Uterus (tissue), 4 donors: Measurements from ENCODE around the gene PYDC2. TPM values are rescaled to one million over a fixed set of nuclear protein-coding genes. Genes with fewer than 3 reads are reported as not detected.

Experiments used
- DNase-seq, 2 donors: peaks; one replicate each; pipeline ENCODE4 v3.0.0-alpha.2; 2019 to 2020
- H3K27ac ChIP-seq, 2 donors: fragments of 200-600 bp; sonication (generic); 1 replicate in 1 of 2; 2 replicates in 1 of 2; pipeline ENCODE4 v1.5.1; 2016 to 2018
- H3K27me3 ChIP-seq, 2 donors: fragments of 200-600 bp; sonication (generic); one replicate each; pipeline ENCODE4 v1.5.1; 2018 to 2019; ENCODE audit warnings: control low read depth in 1 of 2
- H3K36me3 ChIP-seq, 2 donors: fragments of 200-600 bp; sonication (generic); one replicate each; pipeline ENCODE4 v1.5.1; 2019; ENCODE audit warnings: control low read depth in 1 of 2
- H3K4me1 ChIP-seq, 2 donors: fragments of 200-600 bp; sonication (generic); one replicate each; pipeline ENCODE4 v1.5.1; 2018 to 2019; ENCODE audit warnings: control low read depth in 1 of 2
- H3K4me3 ChIP-seq, 2 donors: fragments of 200-600 bp; sonication (generic); 1 replicate in 1 of 2; 2 replicates in 1 of 2; pipeline ENCODE4 v1.5.1; 2018 to 2019; ENCODE audit warnings: mild to moderate bottlenecking in 1 of 2
- H3K9me3 ChIP-seq, 2 donors: fragments of 200-600 bp; sonication (generic); one replicate each; pipeline ENCODE4 v1.5.1; 2019; ENCODE audit warnings: control low read depth in 1 of 2
- POLR2A ChIP-seq, 2 donors: fragments of 450-650 bp; IDR thresholded peaks; one replicate each; pipeline ENCODE4 v1.6.1; 2016; ENCODE audit warnings: antibody characterized with exemption in 2 of 2, mild to moderate bottlenecking in 1 of 2, moderate library complexity in 1 of 2
- intact Hi-C: fragments of 100-400 bp; cut with DNase I; formaldehyde crosslinking; loops from one replicate; pipeline ENCODE4 v1.15.1; 2023; ENCODE audit warnings: low total_unique reads
- total RNA-seq, 4 donors: library from RNA; depleted of rRNA in 3 of 4; stranded (reverse); fragments of >200 nt in 3 of 4; gene quantifications; one replicate each; pipeline versions ENCODE4 v1.1.0 to v1.2.4, GENCODE V29; 2014 to 2023
- TF ChIP-seq, protein P1 (sequence below), 4 experiments: fragments of 200-600 bp in 2 of 4; fragments of 450-650 bp in 2 of 4; sonication (generic) in 2 of 4; IDR thresholded peaks; one replicate each; pipeline ENCODE4 v1.5.1; 2016 to 2019; ENCODE audit warnings: antibody characterized with exemption in 4 of 4, mild to moderate bottlenecking in 2 of 4, moderate library complexity in 1 of 4
- donor health status: DM: yes; HTN: yes; CAD: no.

The PYDC2 gene
- total RNA-seq, 4 donors from 2014 or later, result not detected

DNA sequence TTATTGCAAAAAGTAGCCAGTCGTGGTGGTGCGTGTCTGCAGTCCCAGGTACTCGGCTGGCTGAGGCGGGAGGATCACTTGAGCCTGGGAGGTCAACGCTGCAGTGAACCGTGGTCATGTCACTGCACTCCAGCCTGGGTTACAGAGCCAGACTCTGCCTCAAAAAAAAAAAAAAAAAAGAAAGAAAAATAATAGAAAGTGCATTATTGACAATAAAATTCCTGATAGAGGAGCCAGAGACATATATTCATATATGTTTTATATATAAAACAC is 43.6 kb upstream of the PYDC2 start:
- intact Hi-C loops, result no loop called here

DNA sequence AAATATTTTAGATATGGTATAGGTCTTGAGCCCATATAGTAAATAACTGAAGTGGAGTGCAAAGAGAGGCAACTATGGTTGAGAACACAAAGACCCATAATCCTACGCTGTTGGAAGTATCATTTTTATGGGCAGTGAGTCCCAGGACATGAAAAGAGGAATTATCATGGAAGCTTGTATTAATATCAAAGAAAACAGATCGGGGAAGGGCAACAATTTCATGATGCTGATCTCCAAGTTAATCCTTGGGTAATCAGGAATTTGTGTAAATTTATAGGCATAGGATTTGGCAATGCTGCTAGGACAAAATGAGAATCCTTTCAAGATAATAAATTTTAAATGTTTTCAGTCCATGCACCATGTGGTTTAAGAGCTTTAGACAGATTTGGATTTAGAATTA is 40.2 kb upstream of the PYDC2 start:
- Histone ChIP-seq H3K27me3 (no peaks in the 10 kb centered on the region), H3K4me3 (no peak overlapping the region), H3K9me3 (no peaks in the 10 kb centered on the region), H3K27ac (no peak overlapping the region), H3K36me3 (no peaks in the 10 kb centered on the region), H3K4me1 (no peaks in the 10 kb centered on the region)
- no peak for DNase-seq
- TF ChIP-seq, protein P1, sequence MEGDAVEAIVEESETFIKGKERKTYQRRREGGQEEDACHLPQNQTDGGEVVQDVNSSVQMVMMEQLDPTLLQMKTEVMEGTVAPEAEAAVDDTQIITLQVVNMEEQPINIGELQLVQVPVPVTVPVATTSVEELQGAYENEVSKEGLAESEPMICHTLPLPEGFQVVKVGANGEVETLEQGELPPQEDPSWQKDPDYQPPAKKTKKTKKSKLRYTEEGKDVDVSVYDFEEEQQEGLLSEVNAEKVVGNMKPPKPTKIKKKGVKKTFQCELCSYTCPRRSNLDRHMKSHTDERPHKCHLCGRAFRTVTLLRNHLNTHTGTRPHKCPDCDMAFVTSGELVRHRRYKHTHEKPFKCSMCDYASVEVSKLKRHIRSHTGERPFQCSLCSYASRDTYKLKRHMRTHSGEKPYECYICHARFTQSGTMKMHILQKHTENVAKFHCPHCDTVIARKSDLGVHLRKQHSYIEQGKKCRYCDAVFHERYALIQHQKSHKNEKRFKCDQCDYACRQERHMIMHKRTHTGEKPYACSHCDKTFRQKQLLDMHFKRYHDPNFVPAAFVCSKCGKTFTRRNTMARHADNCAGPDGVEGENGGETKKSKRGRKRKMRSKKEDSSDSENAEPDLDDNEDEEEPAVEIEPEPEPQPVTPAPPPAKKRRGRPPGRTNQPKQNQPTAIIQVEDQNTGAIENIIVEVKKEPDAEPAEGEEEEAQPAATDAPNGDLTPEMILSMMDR (IDR thresholded peaks at IDR 0.05), result no peak
- no peak for TF ChIP-seq POLR2A (IDR thresholded peaks at IDR 0.05)
- intact Hi-C loops, result no loop called here

More for the DNA sequence above, 43.6 kb upstream of the PYDC2 start:
- H3K4me1 ChIP-seq, result no peaks in the 10 kb centered on the region
- H3K27me3 ChIP-seq, result no peaks in the 10 kb centered on the region
- no peak for TF ChIP-seq POLR2A (IDR thresholded peaks at IDR 0.05)
- TF ChIP-seq, protein P1 (IDR thresholded peaks at IDR 0.05), result no peak
- DNase-seq, result no peak
- H3K4me3 ChIP-seq, result no peak overlapping the region
- no peaks in the 10 kb centered on the region for H3K9me3 ChIP-seq
- H3K36me3 ChIP-seq, result no peaks in the 10 kb centered on the region
- no peak overlapping the region for H3K27ac ChIP-seq

DNA sequence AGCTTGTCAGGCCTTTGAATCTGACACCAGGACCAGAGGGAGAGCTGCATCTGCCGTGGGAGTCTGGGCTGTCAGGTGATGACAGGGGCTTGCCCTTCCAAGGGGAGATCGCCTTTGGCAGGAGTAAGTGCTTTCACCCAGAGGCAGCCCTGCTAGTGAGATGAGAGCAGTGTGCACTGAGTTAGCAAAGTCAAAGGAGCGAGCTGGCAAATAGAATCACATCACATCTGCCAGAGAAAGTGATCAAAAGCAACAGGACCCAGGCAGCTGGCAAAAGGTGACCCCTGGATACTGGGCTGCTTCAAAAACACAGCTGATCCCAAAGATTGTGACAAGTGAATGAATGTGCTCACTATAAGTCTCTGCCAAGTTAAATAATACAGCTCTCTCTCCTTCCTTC is 36.1 kb upstream of the PYDC2 start:
- intact Hi-C loops, result no loop called here
- H3K4me3 ChIP-seq, result no peak overlapping the region
- no peaks in the 10 kb centered on the region for H3K36me3 ChIP-seq
- DNase-seq, result no peak
- TF ChIP-seq POLR2A (IDR thresholded peaks at IDR 0.05), result no peak
- TF ChIP-seq, protein P1 (IDR thresholded peaks at IDR 0.05), result no peak
- H3K4me1 ChIP-seq, result no peaks in the 10 kb centered on the region
- no peak overlapping the region for H3K27ac ChIP-seq
- H3K9me3 ChIP-seq, result no peaks in the 10 kb centered on the region
- no peaks in the 10 kb centered on the region for H3K27me3 ChIP-seq

DNA sequence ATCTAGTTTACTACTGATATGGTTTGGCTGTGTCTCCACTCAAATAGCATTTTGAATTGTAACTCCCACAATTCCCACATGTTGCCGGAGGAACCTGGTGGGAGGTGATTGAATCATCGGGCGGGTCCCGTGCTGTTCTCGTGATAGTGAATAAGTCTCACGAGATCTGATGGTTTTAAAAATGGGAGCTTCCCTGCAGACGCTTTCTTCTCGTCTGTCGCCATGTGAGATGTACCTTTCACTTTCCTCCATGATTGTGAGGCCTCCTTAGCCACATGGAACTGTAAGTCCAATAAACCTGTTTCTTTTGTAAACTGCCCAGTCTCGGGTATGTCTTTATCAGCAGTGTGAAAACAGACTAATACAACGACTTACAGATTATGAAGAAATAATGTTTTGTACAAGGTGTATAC is 35.6 kb upstream of the PYDC2 start:
- H3K9me3 ChIP-seq, result no peaks in the 10 kb centered on the region
- H3K4me1 ChIP-seq, result no peaks in the 10 kb centered on the region
- H3K27me3 ChIP-seq, result no peaks in the 10 kb centered on the region
- no peaks in the 10 kb centered on the region for H3K36me3 ChIP-seq
- no peak overlapping the region for H3K27ac ChIP-seq
- intact Hi-C loops, result no loop called here
- H3K4me3 ChIP-seq, result no peak overlapping the region
- TF ChIP-seq, protein P1 (IDR thresholded peaks at IDR 0.05), result no peak
- TF ChIP-seq POLR2A (IDR thresholded peaks at IDR 0.05), result no peak
- no peak for DNase-seq

DNA sequence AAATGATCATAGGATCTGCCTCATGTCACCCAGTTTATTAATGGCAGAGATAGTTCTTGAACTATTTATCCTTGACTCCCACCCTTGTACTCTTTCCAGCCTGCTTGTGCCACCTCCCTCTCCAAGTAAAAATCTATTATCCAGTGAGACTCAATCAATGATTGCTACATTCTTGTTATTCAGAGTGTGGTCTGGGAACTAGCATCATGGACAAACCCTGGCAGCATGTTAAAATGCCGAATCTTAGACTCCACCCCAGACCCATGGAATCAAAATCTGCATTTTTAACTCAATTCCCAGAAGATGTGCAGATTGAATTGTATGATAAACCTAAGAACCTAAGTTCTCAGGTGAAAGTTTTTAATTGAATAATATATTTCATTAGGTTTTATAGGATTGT is 34.7 kb upstream of the PYDC2 start:
- H3K27me3 ChIP-seq, result no peaks in the 10 kb centered on the region
- TF ChIP-seq POLR2A (IDR thresholded peaks at IDR 0.05), result no peak
- TF ChIP-seq, protein P1 (IDR thresholded peaks at IDR 0.05), result no peak
- H3K9me3 ChIP-seq, result no peaks in the 10 kb centered on the region
- no peak for DNase-seq
- H3K4me3 ChIP-seq, result no peak overlapping the region
- no peaks in the 10 kb centered on the region for H3K4me1 ChIP-seq
- intact Hi-C loops, result no loop called here
- no peaks in the 10 kb centered on the region for H3K36me3 ChIP-seq
- H3K27ac ChIP-seq, result no peak overlapping the region
